Gastrocnemius medialis (tissue), 4 donors: ENCODE results near the gene ZNRF3. TPM values are rescaled to one million over a fixed set of nuclear protein-coding genes. Genes with fewer than 3 reads are reported as not detected.

Experiments used
- ATAC-seq, 2 donors: fragments of 150-250 bp; one replicate each; pipeline ENCODE4 v1.9.1; 2016
- DNase-seq, 2 donors: peaks; one replicate each; pipeline ENCODE4 v3.0.0-alpha.2; 2019
- H3K27ac ChIP-seq, 4 donors: fragments of 200-600 bp; sonication (generic); 1 replicate in 1 of 4; 2 replicates in 3 of 4; pipeline ENCODE4 v1.5.1; 2016 to 2018; ENCODE audit warnings: mild to moderate bottlenecking in 2 of 4, moderate library complexity in 1 of 4
- H3K27me3 ChIP-seq, 3 donors: fragments of 200-600 bp; sonication (generic) in 2 of 3; 1 replicate in 1 of 3; 2 replicates in 2 of 3; pipeline versions ENCODE4 v1.5.1 to v1.6.0; 2016 to 2019; ENCODE audit warnings: mild to moderate bottlenecking in 1 of 3, moderate library complexity in 1 of 3
- H3K36me3 ChIP-seq, 2 donors: fragments of 200-600 bp; sonication (generic) in 1 of 2; one replicate each; pipeline ENCODE4 v1.5.1; 2017 to 2018
- H3K4me1 ChIP-seq, 2 donors: fragments of 200-600 bp; sonication (generic) in 1 of 2; one replicate each; pipeline ENCODE4 v1.5.1; 2016 to 2017; ENCODE audit warnings: mild to moderate bottlenecking in 2 of 2
- H3K4me3 ChIP-seq, 4 donors: fragments of 200-600 bp; sonication (generic) in 3 of 4; 1 replicate in 1 of 4; 2 replicates in 3 of 4; pipeline ENCODE4 v1.5.1; 2016 to 2019; ENCODE audit warnings: mild to moderate bottlenecking in 2 of 4
- H3K9me3 ChIP-seq, 3 donors: fragments of 200-600 bp; sonication (generic) in 2 of 3; 1 replicate in 1 of 3; 2 replicates in 2 of 3; pipeline ENCODE4 v1.5.1; 2016 to 2019
- CTCF ChIP-seq, 5 experiments: fragments of 450-650 bp in 3 of 5; fragments of 200-600 bp in 2 of 5; sonication (generic) in 2 of 5; IDR thresholded peaks in 4 of 5; conservative IDR thresholded peaks in 1 of 5; 1 replicate in 4 of 5; 2 replicates in 1 of 5; pipeline ENCODE4 v1.5.1; 2016 to 2019; ENCODE audit warnings: antibody characterized with exemption in 5 of 5, mild to moderate bottlenecking in 3 of 5, moderate library complexity in 3 of 5
- POLR2A ChIP-seq, 2 donors: fragments of 450-650 bp; IDR thresholded peaks; one replicate each; pipeline ENCODE4 v1.6.1; 2017; ENCODE audit warnings: antibody characterized with exemption in 2 of 2, mild to moderate bottlenecking in 2 of 2, moderate library complexity in 2 of 2
- in situ Hi-C, 4 donors: fragments of 200-750 bp; cut with MboI; loops; one replicate each; pipeline versions ENCODE4 v1.15.0 to v1.8.0; 2017; ENCODE audit warnings: low sequenced_read_pairs in 4 of 4
- intact Hi-C: fragments of 100-400 bp; cut with DNase I; formaldehyde crosslinking; loops from one replicate; pipeline ENCODE4 v1.15.1; 2023; ENCODE audit warnings: low total_unique reads
- total RNA-seq, 4 donors: library from RNA; depleted of rRNA; stranded (reverse); fragments of >200 nt; gene quantifications; one replicate each; pipeline versions ENCODE4 v1.1.0 to v1.2.3, GENCODE V29; 2016

Gene ZNRF3
- total RNA-seq, 4 donors from 2014 or later: 7.8 to 19.1 (median 11.1) TPM

DNA sequence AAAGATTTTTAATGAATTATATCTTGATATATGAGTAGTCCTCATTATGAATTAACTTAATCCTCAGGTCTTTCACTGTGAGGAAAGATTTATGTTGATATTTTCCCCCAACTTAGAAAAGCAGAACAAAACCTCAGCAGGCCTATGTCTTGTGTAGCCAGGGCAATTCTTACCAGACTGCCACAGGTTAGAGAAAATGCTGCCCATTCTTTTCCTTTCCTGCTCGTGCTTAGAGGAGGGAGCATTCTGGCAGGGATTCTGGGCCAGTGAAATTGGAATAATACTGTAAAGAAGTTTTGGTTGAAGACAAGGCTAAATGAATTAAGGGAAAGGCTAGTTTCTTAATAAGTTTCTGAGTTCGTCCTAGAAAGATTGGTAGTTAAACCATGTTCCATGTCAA is 56.6 kb downstream of the ZNRF3 start:
- intact Hi-C loops (no loop called here), in situ Hi-C loops (no loop called here)
- Histone ChIP-seq H3K4me1 (peaks cover 18 to 24% of the 10 kb centered on the region in 2 donors), H3K27me3 (no peaks in the 10 kb centered on the region), H3K36me3 (no peaks in the 10 kb centered on the region), H3K9me3 (no peaks in the 10 kb centered on the region), H3K27ac (no peak overlapping the region), H3K4me3 (no peak overlapping the region)
- TF ChIP-seq POLR2A (IDR thresholded peaks at IDR 0.05): no peak
- TF ChIP-seq CTCF (IDR thresholded peaks at IDR 0.05 in 4 of 5, conservative IDR thresholded peaks at IDR 0.05 in 1 of 5): no peak
- ATAC-seq: no peak
- no peak for DNase-seq

GRCh38 chr22:28940441-28940840 is 57.1 kb downstream of the ZNRF3 start:
- in situ Hi-C loops: no loop called here
- no peak for TF ChIP-seq CTCF (IDR thresholded peaks at IDR 0.05 in 4 of 5, conservative IDR thresholded peaks at IDR 0.05 in 1 of 5)
- TF ChIP-seq POLR2A (IDR thresholded peaks at IDR 0.05): no peak
- no peak overlapping the region for H3K4me3 ChIP-seq
- H3K27me3 ChIP-seq: no peaks in the 10 kb centered on the region
- H3K9me3 ChIP-seq: no peaks in the 10 kb centered on the region
- intact Hi-C loops: no loop called here
- no peak overlapping the region for H3K27ac ChIP-seq
- no peaks in the 10 kb centered on the region for H3K36me3 ChIP-seq
- no peak for ATAC-seq
- H3K4me1 ChIP-seq: peaks cover 18 to 24% of the 10 kb centered on the region in 2 donors
- no peak for DNase-seq

- ATAC-seq (no peak), DNase-seq (no peak)
- in situ Hi-C loops: no loop called here
- Histone ChIP-seq H3K4me1 (peaks cover 10 to 24% of the 10 kb centered on the region in 2 donors), H3K27me3 (no peaks in the 10 kb centered on the region), H3K27ac (no peak overlapping the region), H3K4me3 (no peak overlapping the region), H3K9me3 (no peaks in the 10 kb centered on the region), H3K36me3 (no peaks in the 10 kb centered on the region)
- intact Hi-C loops: no loop called here
- TF ChIP-seq CTCF (IDR thresholded peaks at IDR 0.05 in 4 of 5, conservative IDR thresholded peaks at IDR 0.05 in 1 of 5): no peak
- TF ChIP-seq POLR2A (IDR thresholded peaks at IDR 0.05): no peak
Observed at GRCh38 chr22:28942333-28942732, 59.0 kb downstream of the ZNRF3 start.

DNA sequence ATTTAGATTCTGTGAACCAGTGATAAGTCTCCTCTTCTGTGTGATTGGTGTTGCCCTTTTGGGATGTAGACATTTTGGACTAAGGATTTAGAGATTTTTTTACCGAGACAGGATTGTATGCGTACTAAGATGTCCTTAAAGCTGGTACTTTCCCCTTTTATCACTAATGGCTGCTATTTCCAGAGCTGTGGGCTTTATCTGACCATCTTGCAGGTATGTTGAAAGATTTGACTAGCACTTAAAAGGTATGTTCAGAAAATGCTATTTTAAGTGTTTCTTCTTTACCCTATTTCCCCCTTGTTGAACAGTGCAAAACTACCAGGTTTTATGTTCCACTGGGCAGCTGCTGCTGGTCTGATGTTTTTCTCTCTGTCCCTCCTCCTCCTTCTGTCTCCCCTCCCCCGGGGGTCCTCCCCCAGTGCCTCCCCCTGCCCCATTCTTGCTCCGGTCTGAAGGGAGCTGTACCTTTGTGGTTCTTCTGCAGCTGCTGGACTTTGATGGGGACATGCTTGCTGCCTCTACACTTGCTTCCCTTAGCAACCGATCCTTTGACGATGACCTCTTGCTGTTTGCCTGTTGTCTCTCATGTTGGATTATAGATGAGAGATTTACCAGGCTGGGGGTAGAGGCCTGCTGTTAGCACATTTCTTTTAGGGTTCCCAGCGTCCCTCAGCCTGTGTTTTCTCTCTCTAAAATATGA is 59.6 kb downstream of the ZNRF3 start:
- DNase-seq (no peak), ATAC-seq (no peak)
- H3K9me3 ChIP-seq: no peaks in the 10 kb centered on the region
- peaks cover 10 to 24% of the 10 kb centered on the region in 2 donors for H3K4me1 ChIP-seq
- in situ Hi-C loops (no loop called here), intact Hi-C loops (no loop called here)
- H3K4me3 ChIP-seq: no peak overlapping the region
- H3K27me3 ChIP-seq: no peaks in the 10 kb centered on the region
- TF ChIP-seq POLR2A (IDR thresholded peaks at IDR 0.05) (no peak), CTCF (IDR thresholded peaks at IDR 0.05 in 4 of 5, conservative IDR thresholded peaks at IDR 0.05 in 1 of 5) (no peak)
- H3K36me3 ChIP-seq: no peaks in the 10 kb centered on the region
- no peak overlapping the region for H3K27ac ChIP-seq

- Histone ChIP-seq H3K36me3 (no peaks in the 10 kb centered on the region), H3K27ac (no peak overlapping the region), H3K4me3 (no peak overlapping the region), H3K4me1 (peaks cover 10 to 24% of the 10 kb centered on the region in 2 donors), H3K27me3 (no peaks in the 10 kb centered on the region), H3K9me3 (no peaks in the 10 kb centered on the region)
- no peak for ATAC-seq
- in situ Hi-C loops: no loop called here
- DNase-seq: no peak
- no peak for TF ChIP-seq POLR2A (IDR thresholded peaks at IDR 0.05)
- intact Hi-C loops: no loop called here
Observed at GRCh38 chr22:28943501-28943879, 60.1 kb downstream of the ZNRF3 start.
